Measurements from ENCODE around the gene SLC29A2.
"Not testable (repeated sequence)": the region's sequence is repeated elsewhere in the genome, so short reads cannot be mapped to it uniquely, and the experiment has no call there.

DNA sequence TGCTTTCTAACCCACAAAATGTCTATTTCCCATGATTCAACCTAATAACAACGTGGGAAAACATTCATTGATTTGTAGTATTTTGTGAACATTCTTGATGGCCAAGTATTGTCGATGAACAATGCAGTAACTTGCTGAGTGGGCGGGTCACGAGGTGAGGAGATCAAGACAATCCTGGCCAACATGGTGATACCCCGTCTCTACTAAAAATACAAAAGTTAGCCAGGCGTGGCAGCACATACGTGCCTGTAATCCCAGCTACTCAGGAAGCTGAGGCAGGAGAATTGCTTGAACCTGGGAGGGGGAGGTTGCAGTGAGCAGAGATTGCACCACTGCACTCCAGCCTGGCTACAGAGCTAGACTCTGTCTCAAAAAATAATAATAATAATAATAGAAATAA is 8.7 kb upstream of the SLC29A2 start:
- TF ChIP-seq, protein P1, sequence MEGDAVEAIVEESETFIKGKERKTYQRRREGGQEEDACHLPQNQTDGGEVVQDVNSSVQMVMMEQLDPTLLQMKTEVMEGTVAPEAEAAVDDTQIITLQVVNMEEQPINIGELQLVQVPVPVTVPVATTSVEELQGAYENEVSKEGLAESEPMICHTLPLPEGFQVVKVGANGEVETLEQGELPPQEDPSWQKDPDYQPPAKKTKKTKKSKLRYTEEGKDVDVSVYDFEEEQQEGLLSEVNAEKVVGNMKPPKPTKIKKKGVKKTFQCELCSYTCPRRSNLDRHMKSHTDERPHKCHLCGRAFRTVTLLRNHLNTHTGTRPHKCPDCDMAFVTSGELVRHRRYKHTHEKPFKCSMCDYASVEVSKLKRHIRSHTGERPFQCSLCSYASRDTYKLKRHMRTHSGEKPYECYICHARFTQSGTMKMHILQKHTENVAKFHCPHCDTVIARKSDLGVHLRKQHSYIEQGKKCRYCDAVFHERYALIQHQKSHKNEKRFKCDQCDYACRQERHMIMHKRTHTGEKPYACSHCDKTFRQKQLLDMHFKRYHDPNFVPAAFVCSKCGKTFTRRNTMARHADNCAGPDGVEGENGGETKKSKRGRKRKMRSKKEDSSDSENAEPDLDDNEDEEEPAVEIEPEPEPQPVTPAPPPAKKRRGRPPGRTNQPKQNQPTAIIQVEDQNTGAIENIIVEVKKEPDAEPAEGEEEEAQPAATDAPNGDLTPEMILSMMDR (IDR thresholded peaks at IDR 0.05) = not testable (repeated sequence)
- not testable (repeated sequence) for TF ChIP-seq POLR2A (IDR thresholded peaks at IDR 0.05)
